Esophagus (tissue), 2 donors: ENCODE results near the gene ATP8B4. TPM values are rescaled to one million over a fixed set of nuclear protein-coding genes. Genes with fewer than 3 reads are reported as not detected.
"Not testable (repeated sequence)": the region's sequence is repeated elsewhere in the genome, so short reads cannot be mapped to it uniquely, and the experiment has no call there.

Experiments used
- H3K27ac ChIP-seq, 2 donors: one replicate each; pipeline ENCODE4 v1.5.1; 2013; ENCODE audit warnings: low read depth in 2 of 2, mild to moderate bottlenecking in 2 of 2, inconsistent platforms in 1 of 2, low read length in 1 of 2, moderate library complexity in 1 of 2
- H3K27me3 ChIP-seq, 2 donors: one replicate each; pipeline ENCODE4 v1.6.1; 2013; ENCODE audit warnings: low read length in 2 of 2, control low read depth in 1 of 2, mild to moderate bottlenecking in 1 of 2; ENCODE audit not compliant: insufficient read depth in 2 of 2, control insufficient read depth in 1 of 2
- H3K36me3 ChIP-seq, 2 donors: one replicate each; pipeline ENCODE4 v1.6.1; 2013; ENCODE audit warnings: low read length in 1 of 2; ENCODE audit not compliant: control insufficient read depth in 2 of 2, insufficient read depth in 2 of 2
- H3K4me1 ChIP-seq, 2 donors: one replicate each; pipeline ENCODE4 v1.6.1; 2013; ENCODE audit warnings: low read length in 1 of 2; ENCODE audit not compliant: control insufficient read depth in 2 of 2, insufficient read depth in 2 of 2
- H3K4me3 ChIP-seq, 2 donors: one replicate each; pipeline ENCODE4 v1.5.1; 2013; ENCODE audit warnings: low read length in 2 of 2, mild to moderate bottlenecking in 2 of 2, low read depth in 1 of 2, moderate library complexity in 1 of 2
- H3K9me3 ChIP-seq, 2 donors: one replicate each; pipeline ENCODE4 v1.6.1; 2013; ENCODE audit warnings: mild to moderate bottlenecking in 2 of 2, low read depth in 1 of 2, low read length in 1 of 2, moderate library complexity in 1 of 2; ENCODE audit not compliant: control insufficient read depth in 2 of 2, insufficient read depth in 1 of 2
- WGBS, 2 donors: extraction: QIAGEN DNeasy Blood & Tissue Kit; methylation state at CpG; one replicate each; pipeline ENCODE4 v1.1.7; 2013; 5-methylcytosine and 5-hydroxymethylcytosine counted together
- polyA plus RNA-seq, 2 donors: library from polyadenylated mRNA; stranded (reverse); fragments of 200-250 nt; gene quantifications; one replicate each; pipeline ENCODE4 v1.2.3, GENCODE V29; 2013
- donor health status: healthy with polysubstance abuse.
- donor health status: Bipolar disorder and iron deficiency.

The ATP8B4 gene
- polyA plus RNA-seq, 2 donors, result 0.75 to 0.84 TPM

DNA sequence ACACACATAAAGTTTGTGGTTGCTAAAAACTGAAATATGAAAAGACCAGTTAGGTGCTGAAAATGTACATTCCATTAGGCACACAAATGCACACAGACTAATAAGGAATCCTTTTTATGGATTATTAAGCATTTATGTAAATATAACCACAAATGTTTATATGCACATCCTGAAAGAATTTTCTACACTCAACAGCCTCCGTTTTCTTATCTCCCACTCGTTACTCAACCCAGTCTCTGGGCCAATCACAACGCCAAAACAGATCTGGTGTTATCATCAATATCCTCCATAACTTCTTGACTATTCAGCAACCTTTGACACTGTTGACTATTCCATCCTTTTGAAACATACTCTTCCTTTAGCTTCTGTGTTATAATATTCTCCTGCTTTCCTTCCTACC lies 136.4 kb downstream of the ATP8B4 start:
- H3K4me3 ChIP-seq, result no peak overlapping the region
- H3K9me3 ChIP-seq, result no peaks in the 10 kb centered on the region
- H3K4me1 ChIP-seq, result no peaks in the 10 kb centered on the region
- H3K27me3 ChIP-seq, result no peaks in the 10 kb centered on the region
- WGBS, 2 donors, result 73 to 75% methylated on average over 3 of the region's 3 CpGs
- no peaks in the 10 kb centered on the region for H3K36me3 ChIP-seq
- no peak overlapping the region for H3K27ac ChIP-seq

DNA sequence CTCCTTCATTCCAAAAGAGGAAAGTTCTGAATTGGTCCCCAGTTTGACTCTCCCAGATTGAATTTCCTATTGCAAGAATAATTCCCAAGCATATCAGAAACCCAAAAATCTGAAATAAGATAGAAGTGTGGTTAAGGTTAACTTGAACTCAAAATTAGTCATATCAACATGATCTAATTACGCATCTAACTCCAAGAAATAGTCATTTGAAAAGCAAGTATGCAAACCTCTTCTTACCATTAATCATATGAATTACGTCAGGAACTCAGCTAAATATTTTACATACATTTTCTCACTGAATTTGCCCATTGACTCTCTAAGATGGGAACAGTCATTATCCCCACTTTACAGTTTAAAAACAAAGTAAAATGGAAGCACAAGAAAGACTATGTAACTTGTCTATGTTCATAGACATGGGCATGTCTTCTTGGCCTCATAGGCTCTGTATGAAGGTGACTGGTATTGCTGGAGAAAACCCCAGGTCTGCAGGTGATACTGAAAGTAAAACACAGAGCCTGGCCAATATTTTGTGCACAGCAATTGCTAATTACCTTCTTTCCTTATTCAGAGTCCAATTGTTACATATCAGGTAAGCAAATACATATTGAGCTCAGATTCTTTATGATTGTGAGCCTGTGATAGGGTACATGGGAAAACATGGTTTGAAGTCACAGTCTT lies 139.2 kb downstream of the ATP8B4 start:
- WGBS, 2 donors, result 83 to 85% methylated on average over 2 of the region's 2 CpGs
- Histone ChIP-seq H3K4me3 (no peak overlapping the region), H3K9me3 (no peaks in the 10 kb centered on the region), H3K27ac (no peak overlapping the region), H3K27me3 (no peaks in the 10 kb centered on the region), H3K36me3 (no peaks in the 10 kb centered on the region), H3K4me1 (no peaks in the 10 kb centered on the region)

DNA sequence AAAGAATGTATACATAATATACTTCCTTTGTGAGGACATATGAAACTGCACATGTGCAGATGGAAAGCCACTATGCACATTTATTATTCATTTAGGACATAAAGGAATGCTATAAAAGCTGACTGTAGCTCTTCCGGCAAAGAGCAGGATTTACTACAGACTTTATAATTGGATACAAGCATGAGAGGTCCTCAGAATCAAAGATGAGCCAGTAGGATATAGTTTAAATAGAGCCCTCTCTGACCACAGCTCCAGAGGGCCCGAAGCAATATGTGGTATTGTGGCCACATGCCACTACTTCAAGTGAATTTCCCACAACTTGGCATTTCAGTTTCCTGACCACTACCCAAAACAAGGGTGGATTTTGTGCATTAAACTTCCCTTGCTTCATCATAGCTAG lies 140.9 kb downstream of the ATP8B4 start:
- H3K27ac ChIP-seq, result no peak overlapping the region
- H3K9me3 ChIP-seq, result no peaks in the 10 kb centered on the region
- 45 to 46% methylated on average over 2 of the region's 2 CpGs for WGBS, 2 donors
- H3K4me1 ChIP-seq, result no peaks in the 10 kb centered on the region
- no peak overlapping the region for H3K4me3 ChIP-seq
- H3K27me3 ChIP-seq, result no peaks in the 10 kb centered on the region
- H3K36me3 ChIP-seq, result no peaks in the 10 kb centered on the region

DNA sequence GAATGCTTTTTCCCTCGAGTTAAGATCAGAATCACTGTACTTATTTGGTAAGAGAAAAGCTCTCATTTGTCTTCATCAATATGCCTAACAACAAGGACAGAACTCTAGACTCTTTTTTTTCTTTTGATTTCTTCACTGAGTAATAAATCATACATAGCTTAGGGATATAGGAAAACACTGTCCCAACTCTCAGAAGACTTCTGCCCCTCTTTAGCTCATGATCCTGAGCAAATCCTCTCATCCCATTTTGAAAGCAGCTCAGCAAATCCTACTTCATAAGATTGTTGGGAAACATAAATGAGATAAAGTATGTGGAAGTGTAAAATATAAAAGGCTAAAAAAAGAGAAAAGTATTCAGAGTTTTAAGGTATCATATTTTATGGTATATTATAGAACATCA lies 141.7 kb downstream of the ATP8B4 start:
- Histone ChIP-seq H3K9me3 (no peaks in the 10 kb centered on the region), H3K27ac (no peak overlapping the region), H3K36me3 (no peaks in the 10 kb centered on the region), H3K27me3 (no peaks in the 10 kb centered on the region), H3K4me1 (no peaks in the 10 kb centered on the region), H3K4me3 (no peak overlapping the region)
- WGBS, 2 donors, result 34 to 41% methylated on average over 1 of the region's 1 CpG

DNA sequence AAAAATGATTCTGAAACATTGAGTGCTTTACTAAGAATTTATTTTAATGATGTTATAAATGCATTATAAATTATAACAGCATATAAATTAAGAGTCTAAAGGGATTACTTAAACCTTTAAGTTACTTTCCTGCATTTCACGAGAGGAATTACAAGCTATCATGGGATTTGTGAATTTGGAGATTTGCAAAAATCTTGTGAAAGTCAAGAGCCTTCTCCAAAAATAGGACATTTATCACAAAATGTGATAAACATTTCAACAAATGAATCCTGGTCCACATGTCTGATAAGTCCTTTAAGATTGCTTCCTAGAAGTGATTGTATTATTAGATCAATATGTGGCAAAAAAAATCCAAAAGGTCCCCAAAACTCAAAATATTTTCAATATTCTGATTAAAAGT lies 154.5 kb downstream of the ATP8B4 start:
- Histone ChIP-seq H3K4me1 (no peaks in the 10 kb centered on the region), H3K36me3 (no peaks in the 10 kb centered on the region), H3K4me3 (no peak overlapping the region), H3K27ac (no peak overlapping the region), H3K27me3 (no peaks in the 10 kb centered on the region), H3K9me3 (no peaks in the 10 kb centered on the region)
- 71 to 82% methylated on average over 1 of the region's 1 CpG for WGBS, 2 donors

DNA sequence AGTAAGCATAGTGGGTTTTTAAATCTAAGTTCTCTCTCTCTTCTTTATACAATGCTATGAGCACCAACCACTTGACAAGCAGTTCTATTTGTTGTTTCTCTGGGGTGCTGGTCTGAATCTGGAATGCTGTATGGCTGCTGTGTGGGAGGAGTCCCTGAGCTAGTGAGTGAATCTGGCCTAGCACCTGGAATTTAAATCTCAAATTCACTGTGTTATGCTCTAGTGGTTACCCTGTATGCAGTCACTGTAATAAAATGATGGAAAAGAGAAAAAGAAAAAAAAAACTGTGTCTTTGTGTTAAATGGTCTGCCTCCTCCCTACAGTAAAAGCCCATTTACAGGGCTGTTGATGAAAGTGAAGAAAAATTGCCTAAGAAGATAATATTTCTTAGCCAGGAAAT lies 155.0 kb downstream of the ATP8B4 start:
- Histone ChIP-seq H3K9me3 (no peaks in the 10 kb centered on the region), H3K27me3 (no peaks in the 10 kb centered on the region), H3K27ac (no peak overlapping the region), H3K4me1 (no peaks in the 10 kb centered on the region), H3K4me3 (no peak overlapping the region), H3K36me3 (no peaks in the 10 kb centered on the region)

DNA sequence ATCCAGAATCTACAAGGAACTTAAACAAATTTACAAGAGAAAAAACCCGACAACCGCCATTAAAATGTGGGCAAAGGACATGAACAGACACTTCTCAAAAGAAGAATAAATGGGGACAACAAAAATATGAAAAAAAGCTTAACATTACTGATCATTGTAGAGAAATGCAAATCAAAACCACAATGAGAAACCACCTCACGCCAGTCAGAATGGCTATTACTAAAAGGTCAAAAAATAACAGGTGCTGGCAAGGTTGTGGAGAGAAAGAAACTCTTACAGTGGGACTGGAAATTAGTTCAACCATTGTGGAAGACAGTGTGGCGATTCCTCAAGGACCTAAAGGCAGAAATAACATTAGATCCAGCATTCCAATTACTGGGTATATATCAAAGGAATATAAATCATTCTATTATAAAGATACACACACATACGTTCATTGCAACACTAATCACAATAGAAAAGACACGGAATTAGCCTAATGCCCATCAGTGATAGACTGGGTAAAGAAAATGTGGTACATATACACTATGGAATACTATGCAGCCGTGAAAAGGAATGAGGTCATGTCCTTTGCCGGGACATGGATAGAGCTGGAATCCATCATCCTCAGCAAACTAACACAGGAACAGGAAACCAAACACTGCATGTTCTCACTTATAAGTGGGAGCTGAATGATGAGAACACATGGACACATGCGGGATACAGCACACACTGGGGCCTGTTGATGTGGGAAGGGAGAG lies 155.8 kb downstream of the ATP8B4 start:
- H3K9me3 ChIP-seq, H3K4me3 ChIP-seq, H3K4me1 ChIP-seq, H3K27me3 ChIP-seq, H3K27ac ChIP-seq, H3K36me3 ChIP-seq: not testable (repeated sequence)
- WGBS, 2 donors, result 86 to 92% methylated on average over 9 of the region's 9 CpGs

DNA sequence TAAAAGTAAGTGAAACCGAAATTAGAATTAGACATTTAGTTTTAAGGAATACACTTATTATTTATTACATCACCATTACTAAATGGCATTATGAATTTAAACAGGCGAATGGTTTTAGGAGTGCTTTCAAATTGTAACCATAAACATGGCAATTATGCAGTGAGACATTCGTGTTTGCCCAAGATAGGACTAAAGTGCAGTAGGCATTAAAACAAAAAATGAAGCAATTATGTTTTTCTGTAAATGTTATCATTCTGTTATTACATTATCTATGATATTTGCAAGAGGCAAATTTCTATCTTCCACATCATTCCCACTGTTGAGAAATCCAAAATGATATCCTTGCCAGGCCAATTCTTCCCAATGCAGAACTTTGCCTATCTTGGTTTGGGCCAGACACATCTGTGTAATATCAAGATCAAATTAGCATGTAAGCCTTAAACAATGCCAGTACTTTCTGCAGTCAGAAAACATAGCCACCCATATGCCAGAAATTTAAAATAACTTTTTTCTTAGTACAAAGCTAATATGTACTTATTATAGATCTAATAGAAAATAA lies 156.9 kb downstream of the ATP8B4 start:
- Histone ChIP-seq H3K4me3 (no peak overlapping the region), H3K4me1 (no peaks in the 10 kb centered on the region), H3K36me3 (no peaks in the 10 kb centered on the region), H3K9me3 (no peaks in the 10 kb centered on the region), H3K27me3 (no peaks in the 10 kb centered on the region), H3K27ac (no peak overlapping the region)
- WGBS, 2 donors, result 80 to 83% methylated on average over 3 of the region's 3 CpGs

DNA sequence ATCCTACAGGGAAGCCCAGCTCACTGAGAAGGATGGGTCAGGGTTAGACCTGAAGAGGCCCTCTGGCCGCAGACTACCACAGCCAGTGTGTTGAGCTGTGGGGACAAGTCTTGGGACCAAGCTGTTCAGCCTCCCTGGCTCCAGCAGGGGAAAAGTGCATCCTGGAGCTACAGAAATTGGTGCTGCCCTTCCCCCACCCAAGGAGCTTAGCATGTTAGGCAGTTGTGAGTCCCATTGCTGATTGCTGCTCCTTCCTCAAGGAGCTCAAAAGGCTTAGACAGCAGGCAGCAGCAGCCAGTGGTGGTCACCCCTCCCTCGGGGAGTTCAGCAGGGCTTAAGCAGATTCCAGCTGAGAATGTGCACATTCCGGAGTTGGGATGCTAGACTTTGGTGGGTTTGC lies 165.6 kb downstream of the ATP8B4 start:
- H3K36me3 ChIP-seq, result no peaks in the 10 kb centered on the region
- H3K4me3 ChIP-seq, result no peak overlapping the region
- no peaks in the 10 kb centered on the region for H3K4me1 ChIP-seq
- no peaks in the 10 kb centered on the region for H3K9me3 ChIP-seq
- no peak overlapping the region for H3K27ac ChIP-seq
- H3K27me3 ChIP-seq, result no peaks in the 10 kb centered on the region
- WGBS, 2 donors, result 80 to 89% methylated on average over 3 of the region's 3 CpGs

DNA sequence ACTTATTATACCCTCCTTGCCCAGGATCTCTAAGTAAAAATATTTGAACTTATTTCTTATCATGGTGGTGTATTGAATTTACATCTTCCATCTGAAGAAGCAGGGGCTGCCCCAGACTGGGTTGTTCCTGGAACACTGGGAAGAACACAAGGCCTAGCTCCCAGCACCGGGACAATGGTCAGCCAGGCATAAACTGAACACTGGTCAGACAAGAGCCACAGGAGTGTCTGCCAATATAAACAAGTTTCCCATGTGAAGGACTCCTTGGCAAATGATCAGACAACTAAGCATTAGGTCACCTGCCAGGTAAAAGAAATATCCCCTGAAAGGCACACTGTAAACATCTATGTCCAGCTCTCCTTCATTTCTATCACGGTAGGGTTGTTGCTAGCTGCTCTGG lies 172.4 kb downstream of the ATP8B4 start:
- no peaks in the 10 kb centered on the region for H3K27me3 ChIP-seq
- no peaks in the 10 kb centered on the region for H3K4me1 ChIP-seq
- H3K4me3 ChIP-seq, result no peak overlapping the region
- H3K36me3 ChIP-seq, result no peaks in the 10 kb centered on the region
- no peak overlapping the region for H3K27ac ChIP-seq
- no peaks in the 10 kb centered on the region for H3K9me3 ChIP-seq
- 76 to 79% methylated on average over 2 of the region's 2 CpGs for WGBS, 2 donors
